GM18499 (cell line): ENCODE data around the gene ISG20L2.
"Not testable (repeated sequence)": the region's sequence is repeated elsewhere in the genome, so short reads cannot be mapped to it uniquely, and the experiment has no call there.

Source experiments
- ATAC-seq: cut with Tn5 transposase; IDR thresholded peaks from one replicate; pipeline ENCODE4 v1.9.1; 2021; ENCODE audit warnings: moderate number of reproducible peaks; ENCODE audit not compliant: insufficient read depth, unreplicated experiment

ISG20L2 gene

GRCh38 chr1:156728599-156729462, at the start of gene ISG20L2:
Gene ISG20L2 (minus strand): TSS chr1:156728766. CDS start chr1:156727652, 1,114 bp downstream.
- ATAC-seq: peak; percentile 70

- no peak for ATAC-seq
Observed at GRCh38 chr1:156777573-156777972, 49.0 kb upstream of the ISG20L2 start.

GRCh38 chr1:156776942-156777341, 48.4 kb upstream of the ISG20L2 start:
- no peak for ATAC-seq

GRCh38 chr1:156775799-156776198, 47.2 kb upstream of the ISG20L2 start:
- ATAC-seq: no peak

DNA sequence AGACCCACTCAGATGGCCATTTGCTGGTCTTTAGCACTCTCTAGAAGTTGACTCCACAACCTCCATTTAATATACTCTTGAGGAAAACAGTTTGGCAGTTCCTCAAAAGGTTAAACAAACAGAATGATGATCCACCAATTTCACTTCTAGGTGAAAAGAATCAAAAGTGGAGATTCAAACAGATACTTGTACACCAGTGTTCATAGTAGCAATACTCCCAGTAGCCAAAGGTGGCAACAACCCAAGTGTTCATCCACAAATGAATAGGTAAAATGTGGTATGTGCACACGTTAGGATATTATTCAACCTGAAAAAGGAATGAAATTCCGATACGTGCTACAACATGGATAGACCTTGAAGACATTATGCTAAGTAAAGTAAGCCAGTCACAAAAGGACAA, 45.0 kb upstream of the ISG20L2 start:
- no peak for ATAC-seq

DNA sequence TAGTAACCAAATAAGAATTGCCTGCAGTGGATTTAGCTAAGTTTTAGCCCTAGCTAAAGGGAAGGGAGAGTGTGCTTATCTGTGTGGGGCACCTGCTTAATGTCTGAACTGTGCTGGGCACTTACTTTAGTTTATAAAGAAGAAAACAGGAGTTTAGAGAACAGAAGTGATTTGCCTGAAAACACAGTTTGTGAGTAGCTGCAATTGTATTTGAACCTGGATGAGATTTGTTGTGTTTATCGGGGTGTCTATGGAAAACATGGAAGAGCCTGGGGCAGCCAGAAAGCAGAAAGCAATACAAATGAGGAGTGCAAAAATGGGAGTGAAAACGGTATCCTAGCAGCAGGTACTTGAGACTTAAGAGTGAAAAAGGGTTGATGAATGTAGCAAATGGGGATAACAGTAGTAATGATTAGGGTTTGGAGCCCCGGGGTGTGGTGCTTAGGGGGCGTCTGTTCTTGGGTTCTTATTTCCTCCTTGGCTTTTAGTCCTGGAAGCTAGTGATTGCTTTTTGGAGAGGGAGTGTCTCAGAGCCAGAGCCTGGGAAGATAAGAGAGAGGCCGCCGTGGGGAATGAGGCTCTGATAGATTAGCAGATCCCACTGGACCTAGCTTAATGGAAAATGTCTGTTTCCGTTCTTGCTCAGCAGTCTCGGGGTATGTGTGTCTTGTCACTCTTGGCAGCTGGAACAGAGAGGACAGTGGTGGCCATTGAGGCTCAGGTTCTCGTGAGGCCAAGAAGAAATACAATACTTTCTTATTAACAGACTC, 44.3 kb upstream of the ISG20L2 start:
- ATAC-seq: no peak

- no peak for ATAC-seq
Observed at GRCh38 chr1:156772222-156772621, 43.7 kb upstream of the ISG20L2 start.

GRCh38 chr1:156768610-156769295, 40.2 kb upstream of the ISG20L2 start:
- no peak for ATAC-seq

GRCh38 chr1:156767879-156768604, 39.5 kb upstream of the ISG20L2 start:
- ATAC-seq: no peak

GRCh38 chr1:156767101-156767878, 38.7 kb upstream of the ISG20L2 start, which contains the start of gene PRCC:
Gene PRCC (plus strand): TSS chr1:156767535. CDS start chr1:156767772, 237 bp downstream.
- peak; percentile 73 for ATAC-seq

GRCh38 chr1:156766298-156767100, 37.9 kb upstream of the ISG20L2 start:
- no peak for ATAC-seq

GRCh38 chr1:156765666-156766065, 37.1 kb upstream of the ISG20L2 start:
- no peak for ATAC-seq

GRCh38 chr1:156765136-156765535, 36.6 kb upstream of the ISG20L2 start:
- not testable (repeated sequence) for ATAC-seq

GRCh38 chr1:156760796-156761104, 32.2 kb upstream of the ISG20L2 start:
- no peak for ATAC-seq

- ATAC-seq: no peak
Observed at GRCh38 chr1:156760092-156760795, 31.7 kb upstream of the ISG20L2 start.

- not testable (repeated sequence) for ATAC-seq
Observed at GRCh38 chr1:156757572-156758253, 29.1 kb upstream of the ISG20L2 start.

GRCh38 chr1:156756355-156756754, 27.8 kb upstream of the ISG20L2 start:
- ATAC-seq: no peak
